Transverse colon (tissue), 3 donors: ENCODE measurements around the gene PIH1D1.

ENCODE experiments used
- CTCF ChIP-seq, 5 experiments: fragments of 200-600 bp in 3 of 5; fragments of 450-650 bp in 2 of 5; sonication (generic) in 3 of 5; IDR thresholded peaks; 1 replicate in 2 of 5; 2 replicates in 3 of 5; pipeline ENCODE4 v1.5.1; 2016 to 2017; ENCODE audit warnings: antibody characterized with exemption in 5 of 5, inconsistent platforms in 3 of 5, mild to moderate bottlenecking in 2 of 5, moderate library complexity in 1 of 5
- EP300 ChIP-seq: sonication (generic); formaldehyde crosslinking; IDR thresholded peaks from one replicate; pipeline ENCODE4 v1.6.1; 2017; ENCODE audit warnings: antibody characterized with exemption, low read depth

DNA sequence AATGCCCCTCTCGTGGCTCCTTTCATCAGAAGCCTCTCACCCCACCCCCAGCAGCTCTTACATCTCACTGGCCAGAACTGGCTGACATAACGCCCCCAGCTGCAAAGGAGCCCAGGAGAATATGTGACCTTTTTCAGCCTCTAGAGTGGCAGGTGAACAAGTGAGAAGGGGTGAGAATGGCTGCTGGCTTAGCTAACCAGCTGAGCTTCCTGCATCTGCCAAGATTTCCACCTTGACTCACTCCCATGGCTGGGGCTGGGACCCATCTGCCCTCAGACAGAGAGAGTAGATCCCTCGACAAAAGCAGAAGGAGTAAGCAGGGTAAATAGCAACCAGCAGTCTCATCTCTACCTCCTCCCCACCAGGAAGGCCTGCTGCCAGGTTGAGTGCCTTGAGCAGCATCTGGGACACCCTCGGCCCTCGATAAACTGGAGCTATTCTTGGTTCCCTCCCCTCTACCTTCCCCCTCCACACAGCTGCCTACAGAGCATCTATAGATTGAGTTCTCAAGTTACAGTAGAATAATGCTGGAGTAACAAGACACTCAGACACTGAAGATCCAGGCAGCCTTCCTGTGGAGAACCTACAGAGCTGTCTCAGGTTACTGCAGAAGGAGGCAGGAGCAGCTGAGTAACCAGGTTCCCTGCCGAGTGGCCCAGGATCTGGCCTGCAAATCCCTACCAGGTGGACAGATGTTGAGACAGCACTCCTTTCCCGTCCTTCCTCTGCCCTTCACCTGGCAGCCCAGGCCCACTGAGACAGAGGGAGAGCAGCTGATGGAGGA, 48.0 kb downstream of the PIH1D1 start:
- no peak for TF ChIP-seq CTCF (IDR thresholded peaks at IDR 0.05)
- TF ChIP-seq EP300 = no peak
